Activated CD8-positive, alpha-beta memory T cell treated with anti-CD3 and anti-CD28 coated beads, Interleukin-2, amount 50 U/mL, for 24 hours (primary cell): Measurements from ENCODE around the gene MAGIX.
"Not testable (repeated sequence)": the region's sequence is repeated elsewhere in the genome, so short reads cannot be mapped to it uniquely, and the experiment has no call there.

ENCODE experiments used
- DNase-seq: peaks from one replicate; pipeline ENCODE4 v3.0.0-alpha.2; 2020; ENCODE audit errors: extremely low read depth

Gene MAGIX

DNA sequence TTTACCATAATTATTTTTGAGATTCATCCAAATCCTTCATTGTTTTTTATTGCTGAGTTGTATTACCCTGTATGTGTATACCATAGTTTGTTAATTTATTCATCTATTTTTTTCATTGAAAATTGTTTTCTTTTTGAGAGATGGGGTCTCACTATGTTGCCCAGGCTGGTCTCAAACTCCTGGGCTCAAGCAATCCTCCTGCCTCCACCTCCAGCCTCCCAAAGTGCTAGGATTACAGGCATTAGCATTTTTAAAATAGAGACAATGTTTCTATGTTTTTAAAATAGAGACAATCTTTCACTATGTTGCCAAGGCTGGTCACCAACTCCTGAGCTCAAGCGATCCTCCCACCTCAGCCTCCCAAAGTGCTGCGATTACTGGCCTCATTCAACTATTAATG is 1.6 kb upstream of the MAGIX start:
- DNase-seq: no peak

DNA sequence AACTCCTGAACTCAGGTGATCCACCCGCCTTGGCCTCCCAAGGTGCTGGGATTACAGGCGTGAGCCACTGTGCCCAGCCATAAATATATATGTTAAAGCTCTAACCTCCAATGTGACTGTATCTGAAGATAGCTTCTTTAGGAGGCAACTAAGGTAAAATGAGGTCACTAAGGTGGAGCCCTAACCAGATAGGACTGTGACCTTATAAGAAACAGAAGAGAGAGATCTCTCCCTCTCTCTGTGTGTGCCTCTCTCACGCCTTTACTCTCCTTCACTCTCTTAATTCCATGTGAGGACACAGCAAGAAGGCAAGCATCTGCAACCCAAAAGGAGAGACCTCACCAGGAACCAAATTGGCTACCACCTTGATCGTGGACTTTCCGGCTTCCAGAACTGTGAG is 926 bp upstream of the MAGIX start:
- no peak for DNase-seq

- DNase-seq: peak; percentile 50
Measured at GRCh38 chrX:49163555-49164419, 1.2 kb downstream of the MAGIX start.

DNA sequence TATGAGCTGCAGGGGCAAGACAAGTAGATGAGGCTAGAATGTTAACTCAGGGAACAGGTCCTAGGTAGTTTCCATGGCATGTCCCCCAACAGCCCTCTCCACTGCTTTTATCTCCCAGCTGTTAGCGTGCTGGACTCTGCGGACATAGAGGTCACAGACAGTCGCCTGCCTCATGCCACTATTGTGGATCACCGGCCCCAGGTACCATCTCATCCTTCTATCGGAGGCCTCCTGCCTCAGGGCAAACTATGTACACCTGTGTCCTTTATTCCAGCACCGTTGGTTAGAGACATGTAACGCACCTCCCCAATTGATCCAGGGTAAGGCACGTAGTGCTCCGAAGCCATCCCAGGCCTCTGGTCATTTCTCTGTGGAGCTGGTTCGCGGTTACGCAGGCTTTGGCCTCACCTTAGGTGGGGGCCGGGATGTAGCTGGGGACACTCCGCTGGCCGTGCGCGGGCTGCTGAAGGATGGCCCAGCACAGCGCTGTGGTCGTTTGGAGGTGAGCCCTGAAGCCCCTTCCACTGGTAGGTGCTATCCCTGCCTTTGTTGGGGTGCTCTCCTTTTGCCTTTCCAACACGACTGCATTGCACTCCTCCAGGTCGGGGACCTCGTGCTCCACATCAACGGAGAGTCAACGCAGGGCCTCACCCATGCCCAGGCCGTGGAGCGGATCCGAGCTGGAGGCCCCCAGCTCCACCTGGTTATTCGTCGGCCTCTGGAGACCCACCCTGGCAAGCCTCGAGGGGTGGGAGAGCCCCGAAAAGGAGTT is 2.2 kb downstream of the MAGIX start:
- DNase-seq: no peak

- DNase-seq: no peak
Measured at GRCh38 chrX:49165901-49166881, 3.6 kb downstream of the MAGIX start.

- no peak for DNase-seq
Measured at GRCh38 chrX:49166914-49167739, 4.6 kb downstream of the MAGIX start.

DNA sequence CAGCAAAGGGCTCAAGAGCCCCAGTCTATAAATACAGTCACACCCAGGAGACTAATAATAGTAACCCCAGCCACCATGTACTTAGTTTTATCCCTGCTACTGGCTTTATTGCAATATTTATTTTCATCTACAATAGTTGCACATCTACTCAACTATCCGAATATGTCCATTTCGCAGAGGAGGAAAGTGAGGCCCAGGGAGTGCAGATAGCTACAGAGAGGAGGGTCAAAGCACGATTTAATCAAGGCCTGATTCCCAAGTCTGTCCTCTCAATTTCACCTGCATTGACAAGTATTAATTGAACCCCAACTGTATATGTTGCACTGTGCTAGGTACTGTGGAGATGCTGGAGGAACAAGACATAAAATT is 5.2 kb downstream of the MAGIX start:
- DNase-seq: no peak

DNA sequence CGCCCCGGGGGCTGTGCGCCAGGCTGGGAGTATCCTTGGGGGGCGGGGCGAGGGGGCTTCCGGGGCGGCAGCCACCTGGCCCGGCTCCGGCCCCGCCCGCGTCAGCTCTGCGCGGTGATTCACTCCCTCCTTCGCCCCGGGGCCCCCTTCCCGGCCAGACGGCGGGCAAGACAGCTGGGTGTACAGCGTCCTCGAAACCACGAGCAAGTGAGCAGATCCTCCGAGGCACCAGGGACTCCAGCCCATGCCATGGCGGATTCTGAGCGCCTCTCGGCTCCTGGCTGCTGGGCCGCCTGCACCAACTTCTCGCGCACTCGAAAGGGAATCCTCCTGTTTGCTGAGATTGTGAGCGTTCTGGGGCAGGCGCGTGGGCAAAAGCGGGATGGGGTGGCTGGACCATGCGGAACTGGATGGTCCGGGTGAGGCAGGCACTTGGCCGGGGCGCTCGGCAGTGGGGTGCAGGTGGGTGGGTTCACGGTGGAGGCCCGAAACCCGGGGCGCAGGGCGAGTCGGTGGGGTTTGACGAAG is 9.3 kb downstream of the MAGIX start, which contains the start of gene PLP2:
PLP2 (plus strand) TSS at position 147 of the 528 bp plus-strand sequence; CDS start at position 250, 103 bp downstream.
- DNase-seq: no peak

DNA sequence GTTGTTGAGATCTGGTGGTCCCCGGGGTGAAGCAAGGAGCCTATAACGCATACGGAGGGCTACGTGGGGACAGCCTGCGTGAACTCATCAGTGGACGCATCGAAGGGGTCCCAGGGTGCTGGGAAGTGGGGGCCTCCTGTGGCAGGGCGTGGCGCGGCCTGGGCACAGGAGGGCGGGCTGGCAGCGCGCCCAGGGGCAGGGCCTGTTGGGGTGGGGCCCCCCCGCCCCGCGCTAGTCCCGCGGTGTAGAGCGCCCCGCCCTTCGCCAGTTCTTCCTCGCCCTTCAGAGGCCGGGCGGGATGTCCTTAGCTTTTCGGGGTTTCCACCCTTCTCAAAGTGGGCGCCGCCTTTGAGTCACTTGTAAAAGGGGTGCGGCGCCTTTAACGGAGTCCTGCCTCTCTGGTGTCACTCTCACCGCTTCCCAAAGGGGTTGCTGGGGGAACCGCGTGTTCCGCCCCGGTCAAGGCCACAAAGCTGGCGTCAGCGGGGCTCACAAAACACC is 9.8 kb downstream of the MAGIX start:
- peak; percentile 50 for DNase-seq

DNA sequence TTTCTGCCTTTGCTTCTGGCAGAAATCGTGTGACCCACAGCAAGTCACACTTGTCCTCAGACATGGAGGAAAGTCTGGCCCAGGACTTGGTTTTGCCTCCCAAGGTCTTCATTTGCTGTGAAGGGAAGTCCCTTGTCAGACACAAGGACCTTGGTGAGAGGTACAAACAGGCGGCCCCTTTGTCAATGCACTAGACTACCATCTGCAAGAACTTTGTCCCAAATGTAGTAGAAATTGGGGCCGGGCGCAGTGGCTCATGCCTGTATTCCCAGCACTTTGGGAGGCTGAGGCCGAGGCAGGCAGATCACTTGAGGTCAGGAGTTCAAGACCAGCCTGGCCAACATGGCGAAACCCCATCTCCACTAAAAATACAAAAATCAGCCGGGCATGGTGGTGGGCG is 11.0 kb downstream of the MAGIX start:
- DNase-seq: not testable (repeated sequence)

GRCh38 chrX:49174723-49175122 is 12.2 kb downstream of the MAGIX start:
- DNase-seq: no peak

DNA sequence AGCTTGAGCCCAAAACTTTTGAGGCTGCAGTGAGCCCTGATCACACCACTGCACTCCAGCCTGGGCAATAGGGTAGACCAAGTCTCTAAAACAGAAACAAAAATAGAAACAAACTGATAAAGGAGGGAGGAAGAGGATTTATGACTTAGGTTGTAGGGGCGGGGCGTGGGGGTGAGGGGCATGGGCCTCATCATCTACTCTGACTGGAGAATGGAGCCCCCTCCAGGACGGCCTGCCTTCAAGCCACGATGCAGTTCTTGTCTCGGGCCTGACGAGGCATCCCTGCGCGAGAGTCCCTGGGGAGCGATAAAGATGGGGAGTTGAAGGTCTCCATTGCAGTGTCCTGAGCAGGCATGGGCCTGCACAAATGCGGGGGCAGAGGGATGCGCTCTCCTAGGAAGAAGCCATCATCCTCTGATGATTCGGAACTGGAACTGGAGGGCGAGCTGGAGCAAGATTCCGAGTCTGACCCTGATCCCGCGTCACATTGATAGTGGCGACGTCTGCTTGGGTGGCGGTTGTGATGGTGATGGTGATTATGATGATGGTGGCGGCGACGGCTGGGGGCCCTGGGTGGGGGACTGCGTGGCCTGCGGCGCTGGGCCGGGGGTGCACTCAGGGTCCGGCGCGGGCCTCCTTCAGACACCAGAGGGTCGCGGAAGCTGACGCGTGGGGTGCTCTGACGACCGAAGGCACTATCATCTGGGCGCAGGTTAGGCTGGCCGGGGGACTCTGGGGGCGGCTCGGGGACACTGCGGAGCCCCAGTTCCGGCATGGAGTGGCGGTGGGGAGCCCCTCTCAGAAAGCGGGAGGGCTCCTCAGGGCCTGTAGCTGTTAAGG is 13.1 kb downstream of the MAGIX start:
- DNase-seq: no peak

DNA sequence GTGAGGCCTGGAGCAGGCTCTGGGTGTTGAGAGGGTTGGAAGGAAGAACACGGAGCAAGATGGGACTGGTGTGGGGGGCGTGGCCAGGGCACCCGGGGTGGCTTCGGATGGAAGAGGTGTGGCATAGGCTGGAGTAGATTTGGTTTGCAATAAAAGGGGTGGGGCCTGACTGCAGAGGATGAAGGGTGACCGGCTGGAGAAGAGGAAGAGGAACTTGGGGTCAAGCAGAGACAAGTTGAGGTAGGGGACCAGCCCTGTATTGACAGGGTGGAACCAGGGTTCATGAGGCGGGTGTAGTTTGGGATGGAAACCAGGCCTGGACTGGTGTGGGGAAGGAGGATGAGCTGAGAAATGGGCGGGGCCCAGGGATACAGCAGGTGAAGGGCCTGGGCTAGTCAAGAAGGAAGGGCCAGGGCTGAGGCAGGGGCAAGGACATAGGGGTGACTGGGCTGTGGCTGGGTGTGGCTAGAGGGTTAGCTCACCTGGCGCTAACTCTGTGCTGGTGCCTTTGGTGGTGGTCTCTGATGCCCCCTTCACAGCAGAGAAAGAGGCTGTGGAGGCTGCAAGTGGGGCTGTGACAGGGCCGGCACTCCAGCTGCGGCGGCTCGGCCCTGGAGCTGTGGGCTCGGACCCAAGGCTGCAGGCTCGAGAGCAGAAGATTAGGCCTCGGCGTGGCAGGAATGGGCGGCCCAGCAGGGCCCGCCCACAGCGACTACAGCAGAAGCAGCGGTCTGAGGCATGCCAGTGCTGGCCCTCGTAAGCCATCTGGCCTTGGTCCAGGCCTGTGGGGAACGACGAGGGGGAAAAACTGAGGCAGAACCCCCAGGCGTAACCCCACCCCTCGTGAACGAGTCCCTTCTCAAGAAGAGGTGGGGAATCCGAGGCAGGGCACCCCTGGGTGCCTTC is 14.1 kb downstream of the MAGIX start:
- DNase-seq: no peak

DNA sequence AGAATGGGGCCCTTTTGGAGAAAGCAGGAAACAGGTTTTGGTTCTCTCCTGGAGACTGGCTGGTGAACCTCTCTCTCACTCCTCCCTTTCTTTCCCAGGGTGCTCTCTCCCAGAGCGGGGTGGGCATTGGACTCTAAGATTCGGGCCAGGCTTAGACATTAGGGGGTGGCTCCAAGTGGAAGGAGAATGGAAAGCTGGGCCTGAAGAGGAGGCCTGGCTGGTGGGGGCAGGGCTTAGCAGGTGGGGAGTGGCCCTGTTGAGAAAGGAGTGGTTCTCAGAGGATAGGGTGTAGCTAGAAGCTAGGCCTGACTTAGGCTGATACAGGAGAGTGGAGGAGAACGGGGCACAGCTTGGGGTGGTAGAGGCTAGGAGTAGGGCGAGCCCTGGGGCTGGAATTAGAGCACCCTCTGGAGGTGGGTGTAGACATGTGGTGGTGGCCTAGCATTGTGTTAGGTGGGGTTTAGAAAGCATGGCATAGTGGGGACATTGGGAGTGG is 14.8 kb downstream of the MAGIX start:
- DNase-seq: no peak

DNA sequence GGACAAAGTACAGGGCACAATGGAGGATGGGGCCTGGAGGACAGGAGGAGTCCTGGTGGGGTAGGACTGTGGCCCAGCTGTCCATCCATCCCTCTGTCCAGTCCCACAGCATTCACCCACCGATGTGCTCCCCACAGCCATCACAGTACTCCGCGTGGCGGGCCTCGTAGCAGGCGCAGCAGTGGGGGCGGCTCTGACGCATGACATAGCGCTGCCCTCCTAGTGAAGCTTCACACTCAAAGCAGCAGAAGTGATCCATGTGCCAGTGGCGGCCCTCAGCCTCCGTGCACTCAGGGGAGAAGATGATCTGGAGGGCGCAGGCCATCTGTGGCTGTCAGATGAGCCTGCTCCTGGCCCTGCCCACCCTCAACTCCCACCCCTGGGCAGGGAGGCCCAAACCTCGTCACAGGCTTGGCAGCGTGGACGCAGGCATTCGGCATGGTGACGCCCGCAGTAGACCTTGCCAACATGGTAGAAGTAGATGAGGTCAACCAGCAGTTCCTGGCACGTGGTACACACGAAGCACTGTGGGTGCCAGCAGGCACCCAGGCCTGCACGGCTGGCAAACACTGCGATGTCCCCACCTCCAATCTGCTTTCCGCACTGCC is 15.4 kb downstream of the MAGIX start:
- no peak for DNase-seq

DNA sequence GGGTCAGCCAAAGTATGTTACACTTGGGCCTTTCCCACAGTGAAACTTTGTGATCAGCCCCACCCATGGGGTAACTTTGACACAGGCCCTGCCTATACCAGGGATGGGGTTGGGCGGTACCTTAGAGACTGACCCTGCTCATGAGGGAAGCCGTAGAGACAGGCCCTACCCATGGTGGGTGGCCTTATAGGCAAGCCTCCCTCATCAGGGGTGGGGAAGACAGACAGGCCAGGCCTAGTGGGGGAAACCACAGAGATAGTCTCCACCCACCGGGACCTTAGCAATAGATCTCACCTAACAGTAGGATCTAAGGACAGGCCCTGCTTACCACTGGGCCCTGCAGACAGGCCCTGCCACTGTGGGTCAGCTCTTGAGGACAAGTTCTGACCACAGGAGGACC is 16.0 kb downstream of the MAGIX start:
- DNase-seq: no peak

- DNase-seq: no peak
Measured at GRCh38 chrX:49179358-49179757, 16.8 kb downstream of the MAGIX start.
